ENCODE results near the gene EHD3. TPM values are rescaled to one million over a fixed set of nuclear protein-coding genes. Genes with fewer than 3 reads are reported as not detected.

Gene EHD3
- total RNA-seq, result 19.9 and 23.6 TPM in 2 replicates

DNA sequence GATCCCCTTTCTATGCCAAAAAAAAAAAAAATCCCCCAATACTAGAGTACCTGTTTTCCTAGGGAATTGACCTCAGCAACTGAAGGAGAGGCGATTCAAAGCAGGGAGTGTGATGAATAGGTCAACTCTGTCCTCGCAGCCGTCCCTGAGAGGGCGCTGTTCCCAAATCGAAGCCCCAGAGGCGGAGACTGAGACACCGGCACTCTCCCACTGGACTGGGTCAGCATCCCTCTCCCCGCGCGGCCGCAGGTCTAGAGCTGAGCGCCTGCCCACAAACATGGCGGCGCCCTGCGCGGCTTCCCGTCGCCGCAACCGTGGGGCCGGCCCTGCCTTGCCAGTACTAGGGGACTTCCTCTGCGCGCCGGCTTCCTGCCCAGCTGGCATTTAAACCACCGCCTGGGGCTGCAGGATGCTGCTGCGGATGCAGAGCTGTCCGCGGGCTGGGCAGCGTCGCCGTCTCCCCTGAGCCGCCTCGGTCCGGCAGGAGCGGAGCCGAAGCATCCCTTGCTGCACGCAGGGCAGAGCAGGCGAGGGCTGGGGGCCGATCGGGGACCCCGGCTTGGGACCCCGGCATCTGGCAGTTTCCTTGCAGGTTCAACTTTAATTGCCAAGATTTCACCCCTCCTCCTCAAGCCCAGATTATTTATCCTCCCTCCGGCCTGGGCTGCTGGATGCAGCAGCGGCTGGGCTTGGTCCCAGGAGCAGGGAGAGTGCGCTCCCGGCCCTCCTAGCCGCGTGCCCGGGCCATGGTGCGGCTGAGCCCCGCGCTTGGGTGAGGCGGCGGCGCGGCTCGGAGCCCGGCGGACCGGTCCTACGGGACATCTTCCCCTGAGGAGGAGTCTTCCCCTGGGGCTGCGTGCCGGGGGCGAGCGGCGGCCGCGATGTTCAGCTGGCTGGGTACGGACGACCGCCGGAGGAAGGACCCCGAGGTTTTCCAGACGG, at the start of gene EHD3:
Gene EHD3 (plus strand): TSS at position 412 of the 942 bp plus-strand sequence. CDS start 470 bp downstream, at position 882.

DNA sequence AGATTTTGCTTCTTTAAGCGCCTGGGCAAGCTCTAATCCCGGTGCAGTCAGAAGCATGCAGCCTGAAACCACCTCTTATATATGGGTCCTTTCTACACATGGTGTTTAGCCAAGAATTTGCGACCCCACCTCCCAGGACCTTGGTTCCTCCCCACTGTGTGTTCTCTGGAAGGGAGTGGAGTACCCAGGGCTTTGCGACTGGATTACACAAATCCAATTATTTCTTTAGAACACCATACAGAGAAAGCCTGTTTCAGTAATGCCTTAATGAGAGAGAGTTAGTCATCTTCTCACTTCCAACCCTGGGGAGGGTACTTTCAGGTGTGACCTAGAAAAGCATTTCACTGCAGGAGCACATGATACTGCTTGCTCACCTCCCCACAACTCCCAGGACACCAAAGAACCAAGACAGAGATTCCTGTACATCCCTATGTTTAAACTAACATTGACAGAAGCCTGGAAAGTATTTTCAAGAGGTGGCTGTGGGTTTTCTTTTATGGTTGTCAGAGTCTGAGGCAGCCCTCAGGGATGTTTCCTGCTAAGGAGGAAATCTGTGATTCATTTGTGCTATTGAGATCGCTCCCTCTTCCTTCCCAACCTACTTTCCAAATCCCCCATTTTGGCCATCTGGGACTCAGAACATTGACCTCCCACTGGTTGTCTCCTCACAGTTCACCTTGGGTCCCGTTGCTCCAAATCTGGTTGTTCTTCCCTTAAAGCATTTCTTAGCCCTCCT, 16.3 kb upstream of the EHD3 start, which contains the start of gene CAPN14:
Gene CAPN14 (minus strand): TSS at position 51 of the 736 bp plus-strand sequence. CDS start 12,068 bp downstream, outside the sequence.

Other genes with a start within 250 kb of the EHD3 start
- 0.18 and 0.29 TPM in 2 replicates for gene GALNT14, start 95.7 kb upstream of the EHD3 start, total RNA-seq
- gene CAPN14, start 16.6 kb upstream of the EHD3 start, total RNA-seq, result under 0.01 TPM in 2 replicates
- gene XDH, start 180.6 kb downstream of the EHD3 start, total RNA-seq, result 0.29 and 0.71 TPM in 2 replicates